ENCODE data around the gene TIAM1. TPM values are rescaled to one million over a fixed set of nuclear protein-coding genes. Genes with fewer than 3 reads are reported as not detected.

The TIAM1 gene
- total RNA-seq, 1 experiment from 2014 or later: 28.7 TPM

GRCh38 chr21:31329456-31330143 is 14.5 kb downstream of the TIAM1 start (continued):
- TF ChIP-seq, protein P1, sequence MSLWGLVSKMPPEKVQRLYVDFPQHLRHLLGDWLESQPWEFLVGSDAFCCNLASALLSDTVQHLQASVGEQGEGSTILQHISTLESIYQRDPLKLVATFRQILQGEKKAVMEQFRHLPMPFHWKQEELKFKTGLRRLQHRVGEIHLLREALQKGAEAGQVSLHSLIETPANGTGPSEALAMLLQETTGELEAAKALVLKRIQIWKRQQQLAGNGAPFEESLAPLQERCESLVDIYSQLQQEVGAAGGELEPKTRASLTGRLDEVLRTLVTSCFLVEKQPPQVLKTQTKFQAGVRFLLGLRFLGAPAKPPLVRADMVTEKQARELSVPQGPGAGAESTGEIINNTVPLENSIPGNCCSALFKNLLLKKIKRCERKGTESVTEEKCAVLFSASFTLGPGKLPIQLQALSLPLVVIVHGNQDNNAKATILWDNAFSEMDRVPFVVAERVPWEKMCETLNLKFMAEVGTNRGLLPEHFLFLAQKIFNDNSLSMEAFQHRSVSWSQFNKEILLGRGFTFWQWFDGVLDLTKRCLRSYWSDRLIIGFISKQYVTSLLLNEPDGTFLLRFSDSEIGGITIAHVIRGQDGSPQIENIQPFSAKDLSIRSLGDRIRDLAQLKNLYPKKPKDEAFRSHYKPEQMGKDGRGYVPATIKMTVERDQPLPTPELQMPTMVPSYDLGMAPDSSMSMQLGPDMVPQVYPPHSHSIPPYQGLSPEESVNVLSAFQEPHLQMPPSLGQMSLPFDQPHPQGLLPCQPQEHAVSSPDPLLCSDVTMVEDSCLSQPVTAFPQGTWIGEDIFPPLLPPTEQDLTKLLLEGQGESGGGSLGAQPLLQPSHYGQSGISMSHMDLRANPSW (CRISPR knock-in tag; conservative IDR thresholded peaks at IDR 0.05; ENCODE audit: low read depth): no peak
- TF ChIP-seq NFYB (CRISPR knock-in tag; conservative IDR thresholded peaks at IDR 0.05; ENCODE audit: low read depth) (no peak), CDX4 (CRISPR knock-in tag; IDR thresholded peaks at IDR 0.05; ENCODE audit: borderline replicate concordance) (no peak), PREB (CRISPR knock-in tag; IDR thresholded peaks at IDR 0.05; ENCODE audit: borderline replicate concordance) (no peak), NR2C2 (CRISPR knock-in tag; IDR thresholded peaks at IDR 0.05) (no peak), TP53 (CRISPR knock-in tag; IDR thresholded peaks at IDR 0.05) (no peak), SMAD3 (CRISPR knock-in tag; IDR thresholded peaks at IDR 0.05; ENCODE audit: borderline replicate concordance) (no peak)
- TF ChIP-seq, protein P2, sequence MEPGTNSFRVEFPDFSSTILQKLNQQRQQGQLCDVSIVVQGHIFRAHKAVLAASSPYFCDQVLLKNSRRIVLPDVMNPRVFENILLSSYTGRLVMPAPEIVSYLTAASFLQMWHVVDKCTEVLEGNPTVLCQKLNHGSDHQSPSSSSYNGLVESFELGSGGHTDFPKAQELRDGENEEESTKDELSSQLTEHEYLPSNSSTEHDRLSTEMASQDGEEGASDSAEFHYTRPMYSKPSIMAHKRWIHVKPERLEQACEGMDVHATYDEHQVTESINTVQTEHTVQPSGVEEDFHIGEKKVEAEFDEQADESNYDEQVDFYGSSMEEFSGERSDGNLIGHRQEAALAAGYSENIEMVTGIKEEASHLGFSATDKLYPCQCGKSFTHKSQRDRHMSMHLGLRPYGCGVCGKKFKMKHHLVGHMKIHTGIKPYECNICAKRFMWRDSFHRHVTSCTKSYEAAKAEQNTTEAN (CRISPR knock-in tag; IDR thresholded peaks at IDR 0.05): no peak

- no peak for DNase-seq (ENCODE audit: low spot score)
- Mint-ChIP-seq H3K36me3 (peaks cover 20% of the 10 kb centered on the region), H3K9me3 (peaks cover 17% of the 10 kb centered on the region), H3K4me3 (no peak overlapping the region), H3K27me3 (ENCODE audit: low read depth) (no peaks in the 10 kb centered on the region), H3K4me1 (no peaks in the 10 kb centered on the region), H3K27ac (no peak overlapping the region)
- no peak for ATAC-seq
- ChIA-PET CTCF (interaction anchor here (0.5 kb wide), 1 partner anchor 185 kb away, joined by 3 read pairs; no protein-coding TSS in a partner anchor), POLR2A (no interaction called here)
- TF ChIP-seq ZNF219 (CRISPR knock-in tag; IDR thresholded peaks at IDR 0.05; ENCODE audit: borderline replicate concordance) (no peak), NFATC4 (CRISPR knock-in tag; IDR thresholded peaks at IDR 0.05) (no peak), MYBL2 (CRISPR knock-in tag; IDR thresholded peaks at IDR 0.05) (no peak), NFYB (CRISPR knock-in tag; conservative IDR thresholded peaks at IDR 0.05; ENCODE audit: low read depth) (no peak), TP53 (CRISPR knock-in tag; IDR thresholded peaks at IDR 0.05) (no peak), MAX (CRISPR knock-in tag; IDR thresholded peaks at IDR 0.05) (no peak), ELF4 (CRISPR knock-in tag; IDR thresholded peaks at IDR 0.05; ENCODE audit: low read depth) (no peak), AR (CRISPR knock-in tag; IDR thresholded peaks at IDR 0.05) (no peak), PREB (CRISPR knock-in tag; IDR thresholded peaks at IDR 0.05; ENCODE audit: borderline replicate concordance) (no peak), ZNF671 (CRISPR knock-in tag; IDR thresholded peaks at IDR 0.05) (no peak), ZNF138 (CRISPR knock-in tag; conservative IDR thresholded peaks at IDR 0.05) (no peak), CBFB (CRISPR knock-in tag; IDR thresholded peaks at IDR 0.05; ENCODE audit: low read depth) (no peak), TEAD1 (CRISPR knock-in tag; IDR thresholded peaks at IDR 0.05) (no peak), EMX1 (CRISPR knock-in tag; IDR thresholded peaks at IDR 0.05) (no peak), SP1 (CRISPR knock-in tag; conservative IDR thresholded peaks at IDR 0.05) (no peak)
- TF ChIP-seq, protein P3, sequence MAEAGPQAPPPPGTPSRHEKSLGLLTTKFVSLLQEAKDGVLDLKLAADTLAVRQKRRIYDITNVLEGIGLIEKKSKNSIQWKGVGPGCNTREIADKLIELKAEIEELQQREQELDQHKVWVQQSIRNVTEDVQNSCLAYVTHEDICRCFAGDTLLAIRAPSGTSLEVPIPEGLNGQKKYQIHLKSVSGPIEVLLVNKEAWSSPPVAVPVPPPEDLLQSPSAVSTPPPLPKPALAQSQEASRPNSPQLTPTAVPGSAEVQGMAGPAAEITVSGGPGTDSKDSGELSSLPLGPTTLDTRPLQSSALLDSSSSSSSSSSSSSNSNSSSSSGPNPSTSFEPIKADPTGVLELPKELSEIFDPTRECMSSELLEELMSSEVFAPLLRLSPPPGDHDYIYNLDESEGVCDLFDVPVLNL (CRISPR knock-in tag; IDR thresholded peaks at IDR 0.05; ENCODE audit: borderline replicate concordance, low read depth): no peak
Measured at GRCh38 chr21:31326522-31327242, 17.4 kb downstream of the TIAM1 start.

Data from WTC11 (cell line).